IMR-90 (cell line): Measurements from ENCODE around the gene CYP24A1. TPM values are rescaled to one million over a fixed set of nuclear protein-coding genes. Genes with fewer than 3 reads are reported as not detected.

Experiments
- ATAC-seq: fragments of 200-7000 bp; cut with Tn5 transposase; 2 replicates; pipeline ENCODE4 v1.9.1; 2020; ENCODE audit warnings: low read depth, mild to moderate bottlenecking, moderate library complexity
- BruUV-seq: library from RNA; stranded (reverse); fragments of 400-500 nt; replicated peaks from 2 replicates; lab custom pipeline; 2021; lab: Mats Ljungman, UMichigan
- CTCF ChIA-PET: fragments of 300-600 bp; formaldehyde crosslinking; extraction: SDS; loops from one replicate; lab custom pipeline; 2021; ENCODE audit warnings: antibody characterized with exemption; lab: Yijun Ruan, JAX
- POLR2A ChIA-PET: fragments of 300-600 bp; sonication (Branson Sonifier 250); formaldehyde crosslinking; loops from one replicate; lab custom pipeline; 2022; ENCODE audit warnings: antibody characterized with exemption; ENCODE audit not compliant: unreplicated experiment; lab: Charles Lee
- DNase-seq: peaks from one replicate; pipeline ENCODE4 v3.0.0; 2013
- H2AFZ ChIP-seq: replicated peaks from 2 replicates; pipeline ENCODE3; 2013; ENCODE audit warnings: low read length, mild to moderate bottlenecking; ENCODE audit not compliant: poor library complexity
- H2AK5ac ChIP-seq: 2 replicates; pipeline ENCODE4 v1.6.1; 2013; ENCODE audit warnings: low read depth, low read length, inconsistent platforms
- H2AK9ac ChIP-seq: replicated peaks from 2 replicates; pipeline ENCODE3; 2013; ENCODE audit warnings: mild to moderate bottlenecking, low read depth, low read length, moderate library complexity; ENCODE audit not compliant: poor library complexity
- H2BK120ac ChIP-seq: 2 replicates; pipeline ENCODE4 v1.6.1; 2013; ENCODE audit warnings: low read depth, low read length, inconsistent platforms
- H2BK15ac ChIP-seq: 3 replicates; pipeline ENCODE4 v1.6.1; 2013; ENCODE audit warnings: low read depth, low read length, inconsistent platforms
- H2BK20ac ChIP-seq: 2 replicates; pipeline ENCODE4 v1.6.1; 2013; ENCODE audit warnings: low read depth, mild to moderate bottlenecking, inconsistent platforms, low read length, moderate library complexity
- H2BK5ac ChIP-seq: 2 replicates; pipeline ENCODE4 v1.6.1; 2013; ENCODE audit warnings: mild to moderate bottlenecking, low read depth, low read length, inconsistent platforms; ENCODE audit not compliant: poor library complexity, severe bottlenecking
- H3K14ac ChIP-seq: replicated peaks from 2 replicates; pipeline ENCODE4 v1.6.1; 2013; ENCODE audit warnings: low read depth, low read length, inconsistent platforms
- H3K18ac ChIP-seq: 2 replicates; pipeline ENCODE4 v1.6.1; 2013; ENCODE audit warnings: low read depth, low read length, control low read depth
- H3K23ac ChIP-seq: 2 replicates; pipeline ENCODE4 v1.6.1; 2013; ENCODE audit warnings: low read depth, low read length, inconsistent platforms
- H3K27ac ChIP-seq: 2 replicates; pipeline ENCODE4 v1.5.1; 2013; ENCODE audit warnings: mild to moderate bottlenecking, control low read depth, low read length; ENCODE audit not compliant: insufficient read depth
- H3K27me3 ChIP-seq: 2 replicates; pipeline ENCODE4 v1.6.1; 2013; ENCODE audit warnings: low read length; ENCODE audit not compliant: control insufficient read depth, insufficient read depth
- H3K36me3 ChIP-seq: 2 replicates; pipeline ENCODE4 v1.6.1; 2013; ENCODE audit warnings: low read length, mixed read lengths; ENCODE audit not compliant: control insufficient read depth, insufficient read depth
- H3K4ac ChIP-seq: 2 replicates; pipeline ENCODE4 v1.6.1; 2013; ENCODE audit warnings: low read depth, low read length, inconsistent platforms
- H3K4me1 ChIP-seq: 2 replicates; pipeline ENCODE4 v1.6.1; 2013; ENCODE audit warnings: low read length, mixed read lengths; ENCODE audit not compliant: control insufficient read depth, insufficient read depth
- H3K4me2 ChIP-seq: 2 replicates; pipeline ENCODE4 v1.6.1; 2013; ENCODE audit warnings: low read depth, mild to moderate bottlenecking, control low read depth, low read length, moderate library complexity
- H3K4me3 ChIP-seq: 2 replicates; pipeline ENCODE4 v1.5.1; 2013; ENCODE audit warnings: low read depth, mild to moderate bottlenecking, control low read depth, low read length, moderate library complexity; ENCODE audit not compliant: insufficient read depth
- H3K56ac ChIP-seq: 2 replicates; pipeline ENCODE4 v1.6.1; 2013; ENCODE audit warnings: low read length, inconsistent platforms; ENCODE audit not compliant: insufficient read depth; ENCODE audit errors: extremely low read depth
- H3K79me1 ChIP-seq, 2 experiments: 2 replicates each; pipeline ENCODE4 v1.6.1; 2013; ENCODE audit warnings: low read length in 2 of 2, inconsistent platforms in 1 of 2, low read depth in 1 of 2
- H3K9ac ChIP-seq: 2 replicates; pipeline ENCODE4 v1.6.1; 2013; ENCODE audit warnings: low read depth, low read length, control low read depth
- H3K9me1 ChIP-seq: 2 replicates; pipeline ENCODE4 v1.6.1; 2013; ENCODE audit warnings: low read length, inconsistent platforms; ENCODE audit not compliant: insufficient read depth
- H3K9me3 ChIP-seq: 2 replicates; pipeline ENCODE4 v1.6.1; 2013; ENCODE audit warnings: low read length; ENCODE audit not compliant: control insufficient read depth, insufficient read depth
- H4K20me1 ChIP-seq: 2 replicates; pipeline ENCODE4 v1.6.1; 2013; ENCODE audit warnings: low read length, inconsistent platforms; ENCODE audit not compliant: insufficient read depth
- H4K5ac ChIP-seq: 2 replicates; pipeline ENCODE4 v1.6.1; 2013; ENCODE audit warnings: mild to moderate bottlenecking, low read depth, low read length, control low read depth
- H4K8ac ChIP-seq, 2 experiments: 2 replicates each; pipeline ENCODE4 v1.6.1; 2013; ENCODE audit warnings: low read depth in 2 of 2, low read length in 2 of 2, control low read depth in 1 of 2, inconsistent platforms in 1 of 2
- H4K91ac ChIP-seq: 2 replicates; pipeline ENCODE4 v1.6.1; 2013; ENCODE audit warnings: low read depth, low read length, inconsistent platforms; ENCODE audit not compliant: insufficient read depth
- BHLHE40 ChIP-seq: fragments of 150-350 bp; IDR thresholded peaks from 2 replicates; pipeline ENCODE4 v1.6.1; 2016; ENCODE audit warnings: mild to moderate bottlenecking, low read depth, low read length
- CEBPB ChIP-seq: IDR thresholded peaks from 2 replicates; pipeline ENCODE4 v1.6.1; 2012; ENCODE audit warnings: low read depth, low read length, improper control_type of control experiment
- CHD1 ChIP-seq: IDR thresholded peaks from 2 replicates; pipeline ENCODE4 v1.6.1; 2012; ENCODE audit warnings: low read depth, low read length, improper control_type of control experiment
- FOS ChIP-seq: fragments of 150-350 bp; IDR thresholded peaks from 2 replicates; pipeline ENCODE4 v1.6.1; 2016; ENCODE audit warnings: low read depth, low read length
- MAFK ChIP-seq: IDR thresholded peaks from 2 replicates; pipeline ENCODE4 v1.6.1; 2012; ENCODE audit warnings: low read depth, low read length, improper control_type of control experiment
- MAZ ChIP-seq: IDR thresholded peaks from 2 replicates; pipeline ENCODE4 v1.6.1; 2012; ENCODE audit warnings: low read depth, mild to moderate bottlenecking, low read length, improper control_type of control experiment, moderate library complexity, borderline replicate concordance
- MXI1 ChIP-seq: IDR thresholded peaks from 2 replicates; pipeline ENCODE4 v1.6.1; 2012; ENCODE audit warnings: low read depth, mild to moderate bottlenecking, low read length, moderate library complexity, borderline replicate concordance
- NFE2L2 ChIP-seq: fragments of 150-350 bp; IDR thresholded peaks from 2 replicates; pipeline ENCODE4 v1.6.1; 2016; ENCODE audit warnings: low read depth, mild to moderate bottlenecking, low read length
- POLR2A ChIP-seq: IDR thresholded peaks from 2 replicates; pipeline ENCODE4 v1.6.1; 2012; ENCODE audit warnings: mild to moderate bottlenecking, low read depth, low read length
- RAD21 ChIP-seq: IDR thresholded peaks from 2 replicates; pipeline ENCODE4 v1.6.1; 2012; ENCODE audit warnings: low read length, improper control_type of control experiment
- RCOR1 ChIP-seq: IDR thresholded peaks from 2 replicates; pipeline ENCODE4 v1.6.1; 2012; ENCODE audit warnings: mild to moderate bottlenecking, low read length, improper control_type of control experiment; ENCODE audit not compliant: insufficient replicate concordance
- RFX5 ChIP-seq: IDR thresholded peaks from 2 replicates; pipeline ENCODE4 v1.8.0; 2012; ENCODE audit warnings: low read depth, mild to moderate bottlenecking, low read length, moderate library complexity
- SMC3 ChIP-seq: fragments of 150-350 bp; IDR thresholded peaks from 2 replicates; pipeline ENCODE4 v1.6.1; 2016; ENCODE audit warnings: low read depth, mild to moderate bottlenecking, antibody characterized with exemption, low read length, moderate library complexity
- WGBS, 2 experiments: methylation state at CpG; one replicate each; pipeline versions ENCODE4 v1.1.5 to v1.1.7; 2013; ENCODE audit warnings: missing lambda C conversion rate in 2 of 2; ENCODE audit not compliant: insufficient read length in 1 of 2; ENCODE audit errors: extremely low coverage in 2 of 2; 5-methylcytosine and 5-hydroxymethylcytosine counted together
- dilution Hi-C: fragments of 300-500 bp; cut with HindIII; formaldehyde crosslinking; loops from one replicate; pipeline ENCODE4 v1.14.3; 2018; ENCODE audit warnings: low sequenced_read_pairs; ENCODE audit not compliant: unreplicated experiment
- in situ Hi-C: fragments of 300-500 bp; cut with MboI; formaldehyde crosslinking; loops from 3 replicates; pipeline ENCODE4 v1.14.3; 2019; ENCODE audit warnings: low sequenced_read_pairs, inconsistent platforms, mixed read lengths
- intact Hi-C: fragments of 100-400 bp; cut with micrococcal nuclease; formaldehyde crosslinking; loops from 2 replicates; pipeline ENCODE4 v1.10.0; 2022
- polyA plus RNA-seq, 3 experiments: library from polyadenylated mRNA; depleted of rRNA; stranded (reverse); fragments of >200 nt; gene quantifications; 2 replicates each; pipeline ENCODE4 v1.2.3, GENCODE V29; 2012; ENCODE audit warnings: low replicate concordance in 1 of 3
- total RNA-seq: library from RNA; depleted of rRNA; stranded (reverse); fragments of >200 nt; gene quantifications from 2 replicates; pipeline ENCODE4 v1.2.3, GENCODE V29; 2012
- TF ChIP-seq, protein P1 (sequence below): conservative IDR thresholded peaks from 2 replicates; pipeline ENCODE4 v1.5.1; 2012; ENCODE audit warnings: mild to moderate bottlenecking, low read depth, low read length, improper control_type of control experiment
- TF ChIP-seq, protein P2 (sequence below): fragments of 150-350 bp; IDR thresholded peaks from 2 replicates; pipeline ENCODE4 v1.6.1; 2017; ENCODE audit warnings: mild to moderate bottlenecking, antibody characterized with exemption, low read length, low read depth
- TF ChIP-seq, protein P3 (sequence below): fragments of 150-350 bp; IDR thresholded peaks from 2 replicates; pipeline ENCODE4 v1.6.1; 2016; ENCODE audit warnings: low read depth, mild to moderate bottlenecking, low read length, moderate library complexity, borderline replicate concordance

Gene CYP24A1
- total and polyA plus RNA-seq, 2 of the 4 experiments (the other 2 are of a cell fraction), result not detected

DNA sequence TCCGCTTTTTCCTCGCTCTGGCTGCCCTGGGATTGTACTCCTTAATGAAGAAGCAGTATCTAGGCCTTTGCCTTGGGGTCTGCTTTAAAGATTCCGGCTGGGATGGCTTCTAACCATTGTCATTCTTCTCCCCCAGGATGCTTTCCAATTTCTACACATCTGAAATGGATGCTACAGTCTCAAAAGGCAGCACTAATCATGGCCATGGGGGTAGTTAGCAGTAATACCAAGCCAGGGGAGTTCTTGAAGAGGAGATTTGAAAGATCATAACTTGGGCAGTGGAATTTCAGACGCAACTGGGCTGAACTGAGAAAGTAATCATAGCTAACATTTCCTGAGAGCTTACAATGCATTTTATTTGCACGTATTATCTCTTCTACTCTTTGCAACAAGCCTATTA, 30.7 kb upstream of the CYP24A1 start:
- H3K56ac ChIP-seq, result no peak overlapping the region
- H2AK9ac ChIP-seq, result peak overlapping the region; percentile 45
- H2BK5ac ChIP-seq, result no peak overlapping the region
- H2BK120ac ChIP-seq, result no peak overlapping the region
- no peak overlapping the region for H2AK5ac ChIP-seq
- intact Hi-C loops, result no loop called here
- no peak overlapping the region for H4K91ac ChIP-seq
- dilution Hi-C loops, result no loop called here
- H4K8ac ChIP-seq, result no peak overlapping the region
- 47% methylated on average over 2 of the region's 5 CpGs; no CpG with 5 or more reads in 1 of the 2 experiments for WGBS, 2 experiments
- H4K5ac ChIP-seq, result no peak overlapping the region
- ATAC-seq (no peak), DNase-seq (no peak)
- BruUV-seq, result no TSS peak
- no peaks in the 10 kb centered on the region for H3K36me3 ChIP-seq
- H3K4ac ChIP-seq, result no peak overlapping the region
- ChIA-PET POLR2A (no interaction called here), CTCF (no interaction called here)
- no peak overlapping the region for H2AFZ ChIP-seq
- H3K9me1 ChIP-seq, result peaks cover 3% of the 10 kb centered on the region; the same call in 1 of the 2 replicates
- H4K20me1 ChIP-seq, result peaks cover 6% of the 10 kb centered on the region; the same call in 1 of the 2 replicates
- no peak overlapping the region for H2BK20ac ChIP-seq
- H3K9me3 ChIP-seq, result no peaks in the 10 kb centered on the region
- H3K14ac ChIP-seq, result no peak overlapping the region
- H3K9ac ChIP-seq, result no peak overlapping the region
- no peak overlapping the region for H3K23ac ChIP-seq
- in situ Hi-C loops, result loop anchor here (10.0 kb wide), 1 partner anchor 630 kb away; no protein-coding TSS in a partner anchor
- H3K4me2 ChIP-seq, result no peak overlapping the region
- H3K27me3 ChIP-seq, result peaks cover 7% of the 10 kb centered on the region; the same call in 1 of the 2 replicates
- H3K4me1 ChIP-seq, result peaks cover 3% of the 10 kb centered on the region; the same call in 1 of the 2 replicates
- TF ChIP-seq, protein P1, sequence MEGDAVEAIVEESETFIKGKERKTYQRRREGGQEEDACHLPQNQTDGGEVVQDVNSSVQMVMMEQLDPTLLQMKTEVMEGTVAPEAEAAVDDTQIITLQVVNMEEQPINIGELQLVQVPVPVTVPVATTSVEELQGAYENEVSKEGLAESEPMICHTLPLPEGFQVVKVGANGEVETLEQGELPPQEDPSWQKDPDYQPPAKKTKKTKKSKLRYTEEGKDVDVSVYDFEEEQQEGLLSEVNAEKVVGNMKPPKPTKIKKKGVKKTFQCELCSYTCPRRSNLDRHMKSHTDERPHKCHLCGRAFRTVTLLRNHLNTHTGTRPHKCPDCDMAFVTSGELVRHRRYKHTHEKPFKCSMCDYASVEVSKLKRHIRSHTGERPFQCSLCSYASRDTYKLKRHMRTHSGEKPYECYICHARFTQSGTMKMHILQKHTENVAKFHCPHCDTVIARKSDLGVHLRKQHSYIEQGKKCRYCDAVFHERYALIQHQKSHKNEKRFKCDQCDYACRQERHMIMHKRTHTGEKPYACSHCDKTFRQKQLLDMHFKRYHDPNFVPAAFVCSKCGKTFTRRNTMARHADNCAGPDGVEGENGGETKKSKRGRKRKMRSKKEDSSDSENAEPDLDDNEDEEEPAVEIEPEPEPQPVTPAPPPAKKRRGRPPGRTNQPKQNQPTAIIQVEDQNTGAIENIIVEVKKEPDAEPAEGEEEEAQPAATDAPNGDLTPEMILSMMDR, result no peak
- TF ChIP-seq MAFK (no peak), POLR2A (no peak), MAZ (no peak), NFE2L2 (no peak), CHD1 (no peak), FOS (no peak), MXI1 (no peak), RCOR1 (no peak), SMC3 (no peak), BHLHE40 (no peak), RFX5 (no peak), RAD21 (no peak), CEBPB (no peak)
- TF ChIP-seq, protein P2, sequence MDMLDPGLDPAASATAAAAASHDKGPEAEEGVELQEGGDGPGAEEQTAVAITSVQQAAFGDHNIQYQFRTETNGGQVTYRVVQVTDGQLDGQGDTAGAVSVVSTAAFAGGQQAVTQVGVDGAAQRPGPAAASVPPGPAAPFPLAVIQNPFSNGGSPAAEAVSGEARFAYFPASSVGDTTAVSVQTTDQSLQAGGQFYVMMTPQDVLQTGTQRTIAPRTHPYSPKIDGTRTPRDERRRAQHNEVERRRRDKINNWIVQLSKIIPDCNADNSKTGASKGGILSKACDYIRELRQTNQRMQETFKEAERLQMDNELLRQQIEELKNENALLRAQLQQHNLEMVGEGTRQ, result no peak
- TF ChIP-seq, protein P3, sequence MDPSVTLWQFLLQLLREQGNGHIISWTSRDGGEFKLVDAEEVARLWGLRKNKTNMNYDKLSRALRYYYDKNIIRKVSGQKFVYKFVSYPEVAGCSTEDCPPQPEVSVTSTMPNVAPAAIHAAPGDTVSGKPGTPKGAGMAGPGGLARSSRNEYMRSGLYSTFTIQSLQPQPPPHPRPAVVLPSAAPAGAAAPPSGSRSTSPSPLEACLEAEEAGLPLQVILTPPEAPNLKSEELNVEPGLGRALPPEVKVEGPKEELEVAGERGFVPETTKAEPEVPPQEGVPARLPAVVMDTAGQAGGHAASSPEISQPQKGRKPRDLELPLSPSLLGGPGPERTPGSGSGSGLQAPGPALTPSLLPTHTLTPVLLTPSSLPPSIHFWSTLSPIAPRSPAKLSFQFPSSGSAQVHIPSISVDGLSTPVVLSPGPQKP, result no peak
- H3K27ac ChIP-seq, result no peak overlapping the region
- no peak overlapping the region for H2BK15ac ChIP-seq
- H3K18ac ChIP-seq, result no peak overlapping the region
- peaks cover 6 to 13% of the 10 kb centered on the region in 2 experiments; a peak in 3 of 4 replicates for H3K79me1 ChIP-seq
- no peak overlapping the region for H3K4me3 ChIP-seq
